HepG2 (cell line): ENCODE measurements around the gene DERL2. TPM values are rescaled to one million over a fixed set of nuclear protein-coding genes. Genes with fewer than 3 reads are reported as not detected.

ENCODE experiments used
- ATAC-seq: fragments of 200-7000 bp; cut with Tn5 transposase; 3 replicates; pipeline ENCODE4 v1.9.1; 2020; ENCODE audit warnings: mild to moderate bottlenecking, moderate library complexity
- BruUV-seq: library from RNA; stranded (reverse); fragments of 400-500 nt; replicated peaks from 2 replicates; lab custom pipeline; 2021; lab: Mats Ljungman, UMichigan
- CTCF ChIA-PET: fragments of 300-600 bp; formaldehyde crosslinking; extraction: SDS; loops from one replicate; lab custom pipeline; 2021; ENCODE audit warnings: low total read pairs, inconsistent platforms, low intra/inter-chr PET ratio; lab: Yijun Ruan, JAX
- POLR2A ChIA-PET: fragments of 350-600 bp; sonication (Branson Sonifier 250); formaldehyde crosslinking; loops from one replicate; lab custom pipeline; 2020; ENCODE audit warnings: antibody characterized with exemption, inconsistent platforms; lab: Yijun Ruan, JAX
- DNase-seq: peaks from one replicate; pipeline ENCODE4 v3.0.0-alpha.2; 2015; ENCODE audit warnings: low spot score
- FAIRE-seq: peaks from 3 replicates; lab custom pipeline; 2011; peaks lifted over from hg19 to GRCh38; lab: Jason Lieb, UNC
- H2AFZ ChIP-seq: one replicate; pipeline ENCODE4 v1.6.1; 2011; ENCODE audit warnings: low read length, inconsistent platforms
- H3K27ac ChIP-seq: fragments of 300-600 bp; 3 replicates; pipeline ENCODE4 v1.8.0; 2011; ENCODE audit warnings: mixed run types, mild to moderate bottlenecking, mixed read lengths, low read length, inconsistent platforms; ENCODE audit not compliant: insufficient read depth; ENCODE audit errors: extremely low read length
- H3K27me3 ChIP-seq, 2 experiments: fragments of 200-600 bp in 1 of 2; 2 replicates in 1 of 2; 3 replicates in 1 of 2; pipeline versions ENCODE4 v1.6.0 to v1.8.0; 2011; ENCODE audit warnings: low read length in 2 of 2, mild to moderate bottlenecking in 2 of 2, moderate library complexity in 2 of 2, inconsistent platforms in 1 of 2; ENCODE audit not compliant: insufficient read depth in 2 of 2, control insufficient read depth in 1 of 2
- H3K36me3 ChIP-seq, 2 experiments: fragments of 200-600 bp in 1 of 2; replicated peaks in 1 of 2; 2 replicates in 1 of 2; 3 replicates in 1 of 2; pipeline versions ENCODE4 v1.5.1 to v1.8.0; 2011; ENCODE audit warnings: low read length in 2 of 2, inconsistent platforms in 1 of 2; ENCODE audit not compliant: insufficient read depth in 2 of 2, control insufficient read depth in 1 of 2
- H3K4me1 ChIP-seq: 2 replicates; pipeline ENCODE4 v1.5.1; 2012; ENCODE audit warnings: low read length, inconsistent platforms; ENCODE audit not compliant: insufficient read depth
- H3K4me2 ChIP-seq: 2 replicates; pipeline ENCODE4 v1.6.0; 2011; ENCODE audit warnings: low read depth, low read length, inconsistent platforms
- H3K4me3 ChIP-seq, 3 experiments: fragments of 200-600 bp in 1 of 3; sonication (generic), shearing (Covaris generic) in 1 of 3; replicated peaks in 1 of 3; 2 replicates each; pipeline ENCODE4 v1.5.1; 2011 to 2016; ENCODE audit warnings: low read length in 3 of 3, inconsistent platforms in 2 of 3, low read depth in 2 of 3, mild to moderate bottlenecking in 2 of 3, control low read depth in 1 of 3, mixed read lengths in 1 of 3; ENCODE audit not compliant: insufficient read depth in 1 of 3
- H3K79me2 ChIP-seq: one replicate; pipeline ENCODE4 v1.6.1; 2011; ENCODE audit warnings: low read length, inconsistent platforms; ENCODE audit not compliant: insufficient read depth
- H3K9ac ChIP-seq: 2 replicates; pipeline ENCODE4 v1.6.0; 2011; ENCODE audit warnings: mild to moderate bottlenecking, low read depth, low read length, inconsistent platforms; ENCODE audit not compliant: insufficient read depth
- H3K9me3 ChIP-seq: 2 replicates; pipeline ENCODE4 v1.5.1; 2012; ENCODE audit warnings: mild to moderate bottlenecking, low read length
- H4K20me1 ChIP-seq: 2 replicates; pipeline ENCODE4 v1.6.0; 2011; ENCODE audit warnings: inconsistent platforms, mild to moderate bottlenecking, low read length, moderate library complexity; ENCODE audit not compliant: insufficient read depth
- GPN1 ChIP-seq: sonication (generic); formaldehyde crosslinking; IDR thresholded peaks from 2 replicates; pipeline ENCODE4 v1.5.1; 2020; ENCODE audit warnings: missing genetic modification reagents, borderline replicate concordance
- IKZF4 ChIP-seq: sonication (generic); formaldehyde crosslinking; IDR thresholded peaks from 2 replicates; pipeline ENCODE4 v1.5.1; 2020; ENCODE audit warnings: borderline replicate concordance, mild to moderate bottlenecking, low read depth, missing genetic modification reagents; ENCODE audit errors: not compliant biosample characterization
- MAZ ChIP-seq, 2 experiments: sonication (generic) in 1 of 2; formaldehyde crosslinking in 1 of 2; IDR thresholded peaks; 2 replicates each; pipeline versions ENCODE4 v1.5.0 to v1.6.1; 2012 to 2020; ENCODE audit warnings: low read depth in 2 of 2, mild to moderate bottlenecking in 2 of 2, borderline replicate concordance in 1 of 2, improper control_type of control experiment in 1 of 2, low read length in 1 of 2, missing genetic modification reagents in 1 of 2, moderate library complexity in 1 of 2
- MIXL1 ChIP-seq: IDR thresholded peaks from 2 replicates; pipeline ENCODE4 v1.6.1; 2016
- NKX3-1 ChIP-seq: sonication (generic); formaldehyde crosslinking; IDR thresholded peaks from 2 replicates; pipeline ENCODE4 v1.5.0; 2020; ENCODE audit warnings: missing genetic modification reagents
- SUZ12 ChIP-seq: fragments of 150-350 bp; IDR thresholded peaks from 2 replicates; pipeline ENCODE4 v1.6.1; 2014; ENCODE audit warnings: low read depth, low read length
- TGIF2 ChIP-seq: IDR thresholded peaks from 2 replicates; pipeline ENCODE4 v1.6.1; 2016; ENCODE audit warnings: control low read depth, missing compliant biosample characterization
- ZNF569 ChIP-seq: sonication (generic); formaldehyde crosslinking; IDR thresholded peaks from 2 replicates; pipeline ENCODE4 v1.5.0; 2020; ENCODE audit warnings: mild to moderate bottlenecking, missing genetic modification reagents, moderate library complexity, borderline replicate concordance
- ZNF749 ChIP-seq: sonication (generic); formaldehyde crosslinking; IDR thresholded peaks from 2 replicates; pipeline ENCODE4 v1.8.0; 2022; ENCODE audit warnings: mild to moderate bottlenecking, missing genetic modification reagents, moderate library complexity, borderline replicate concordance
- ZNF772 ChIP-seq: sonication (generic); formaldehyde crosslinking; IDR thresholded peaks from 2 replicates; pipeline ENCODE4 v1.5.0; 2020; ENCODE audit warnings: mild to moderate bottlenecking, missing genetic modification reagents
- WGBS: methylation state at CpG from one replicate; pipeline ENCODE4 v1.1.6; 2017; ENCODE audit warnings: low lambda C conversion rate; 5-methylcytosine and 5-hydroxymethylcytosine counted together
- in situ Hi-C: cut with HindIII; loops from 2 replicates; pipeline ENCODE4 v1.10.0; 2017; ENCODE audit warnings: low pct_unique_long_range_greater_than_20kb; ENCODE audit not compliant: extremely low pct_ligation_motif_present
- intact Hi-C: fragments of 100-400 bp; cut with micrococcal nuclease; formaldehyde crosslinking; loops from one replicate; pipeline ENCODE4 v1.10.0; 2022; ENCODE audit not compliant: unreplicated experiment
- polyA plus RNA-seq, 8 experiments: library from polyadenylated mRNA; depleted of rRNA in 3 of 8; stranded (reverse) in 7 of 8; unstranded in 1 of 8; fragments of >200 nt; fragmentation: Illumina TruSeq in 4 of 8; extraction: Trizol in 4 of 8; gene quantifications; 2 replicates each; pipeline versions ENCODE4 v1.2.1 to v1.2.3, GENCODE V29; 2011 to 2016; ENCODE audit warnings: low read depth in 4 of 8, missing spikeins in 1 of 8, mixed read lengths in 1 of 8; ENCODE audit not compliant: insufficient read depth in 1 of 8
- total RNA-seq, 5 experiments: library from RNA; depleted of rRNA; stranded (reverse); fragments of >200 nt; fragmentation: Illumina TruSeq; extraction: Trizol; gene quantifications; 2 replicates each; pipeline ENCODE4 v1.2.3, GENCODE V29; 2016; ENCODE audit warnings: low read depth in 1 of 5
- TF ChIP-seq, protein P1 (sequence below): sonication (generic); formaldehyde crosslinking; IDR thresholded peaks from 2 replicates; pipeline ENCODE4 v1.5.1; 2020; ENCODE audit warnings: mild to moderate bottlenecking, moderate library complexity, missing genetic modification reagents

DERL2 gene
- total and polyA plus RNA-seq, 2 of the 13 experiments (the other 11 are each of a cell fraction or from before 2014, with no cell fraction given) = 59.3 to 65.2 TPM

- in situ Hi-C loops = no loop called here
- Histone ChIP-seq H3K4me3 (no peak overlapping the region), H3K9me3 (no peaks in the 10 kb centered on the region), H4K20me1 (no peaks in the 10 kb centered on the region; the same call in 1 of the 2 replicates), H3K27me3 (no peaks in the 10 kb centered on the region; a peak in 1 of 5 replicates), H3K79me2 (peaks cover 24% of the 10 kb centered on the region), H3K9ac (no peak overlapping the region), H3K36me3 (peaks cover 27 to 70% of the 10 kb centered on the region in 2 experiments), H2AFZ (no peak overlapping the region), H3K4me1 (peaks cover 24% of the 10 kb centered on the region), H3K4me2 (no peak overlapping the region), H3K27ac (no peak overlapping the region)
- 97% methylated on average over 3 of the region's 3 CpGs for WGBS
- no TSS peak for BruUV-seq
- ATAC-seq = no peak
- DNase-seq = no peak
- ChIA-PET CTCF (no interaction called here), POLR2A (no interaction called here)
- intact Hi-C loops = no loop called here
- no peak for FAIRE-seq
- TF ChIP-seq TGIF2 (CRISPR knock-in tag) (no peak), MAZ (IDR thresholded peaks at IDR 0.05; ENCODE audit: borderline replicate concordance, low read depth, low read length) (no peak), MAZ (CRISPR knock-in tag; IDR thresholded peaks at IDR 0.05; ENCODE audit: low read depth) (no peak), IKZF4 (CRISPR knock-in tag) (no peak), MIXL1 (CRISPR knock-in tag) (no peak), SUZ12 (no peak), GPN1 (CRISPR knock-in tag) (no peak), ZNF569 (CRISPR knock-in tag) (no peak), NKX3-1 (CRISPR knock-in tag) (no peak), ZNF749 (CRISPR knock-in tag) (no peak), ZNF772 (CRISPR knock-in tag) (no peak)
- TF ChIP-seq, protein P1, sequence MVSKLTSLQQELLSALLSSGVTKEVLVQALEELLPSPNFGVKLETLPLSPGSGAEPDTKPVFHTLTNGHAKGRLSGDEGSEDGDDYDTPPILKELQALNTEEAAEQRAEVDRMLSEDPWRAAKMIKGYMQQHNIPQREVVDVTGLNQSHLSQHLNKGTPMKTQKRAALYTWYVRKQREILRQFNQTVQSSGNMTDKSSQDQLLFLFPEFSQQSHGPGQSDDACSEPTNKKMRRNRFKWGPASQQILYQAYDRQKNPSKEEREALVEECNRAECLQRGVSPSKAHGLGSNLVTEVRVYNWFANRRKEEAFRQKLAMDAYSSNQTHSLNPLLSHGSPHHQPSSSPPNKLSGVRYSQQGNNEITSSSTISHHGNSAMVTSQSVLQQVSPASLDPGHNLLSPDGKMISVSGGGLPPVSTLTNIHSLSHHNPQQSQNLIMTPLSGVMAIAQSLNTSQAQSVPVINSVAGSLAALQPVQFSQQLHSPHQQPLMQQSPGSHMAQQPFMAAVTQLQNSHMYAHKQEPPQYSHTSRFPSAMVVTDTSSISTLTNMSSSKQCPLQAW = no peak
Measured at GRCh38 chr17:5425826-5426225, 60.2 kb downstream of the DERL2 start.
